ENCODE measurements around the gene DOK3.

The DOK3 gene

GRCh38 chr5:177482359-177482795 is 27.2 kb downstream of the DOK3 start:
- no peak for DNase-seq (ENCODE audit: low read depth)

- no peak for DNase-seq (ENCODE audit: low read depth)
These were observed 29.9 kb downstream of the DOK3 start for GRCh38 chr5:177479774-177480173.

GRCh38 chr5:177478711-177479646 is 30.6 kb downstream of the DOK3 start:
- DNase-seq (ENCODE audit: low read depth) = no peak

GRCh38 chr5:177477701-177478477 is 31.7 kb downstream of the DOK3 start:
- no peak for DNase-seq (ENCODE audit: low read depth)

GRCh38 chr5:177476531-177477233 is 32.9 kb downstream of the DOK3 start:
- DNase-seq (ENCODE audit: low read depth) = no peak

GRCh38 chr5:177475563-177476427 is 33.8 kb downstream of the DOK3 start:
- DNase-seq (ENCODE audit: low read depth) = no peak

- DNase-seq (ENCODE audit: low read depth) = no peak
These were observed 34.6 kb downstream of the DOK3 start for GRCh38 chr5:177474846-177475562.

GRCh38 chr5:177474002-177474476 is 35.6 kb downstream of the DOK3 start:
- DNase-seq (ENCODE audit: low read depth) = no peak

GRCh38 chr5:177473443-177474001 is 36.1 kb downstream of the DOK3 start, which contains the start of gene DBN1:
TSS of gene DBN1 (minus strand) at chr5:177473634. CDS start at chr5:177473521, 113 bp downstream.
- DNase-seq (ENCODE audit: low read depth) = no peak

- peak; percentile 28 for DNase-seq (ENCODE audit: low read depth)
These were observed 36.9 kb downstream of the DOK3 start for GRCh38 chr5:177472460-177473442.

- DNase-seq (ENCODE audit: low read depth) = no peak
These were observed 37.8 kb downstream of the DOK3 start for GRCh38 chr5:177471610-177472356.

GRCh38 chr5:177470759-177471536 is 38.7 kb downstream of the DOK3 start:
- DNase-seq (ENCODE audit: low read depth) = no peak

- no peak for DNase-seq (ENCODE audit: low read depth)
These were observed 39.7 kb downstream of the DOK3 start for GRCh38 chr5:177469750-177470525.

GRCh38 chr5:177468685-177469628 is 40.7 kb downstream of the DOK3 start:
- DNase-seq (ENCODE audit: low read depth) = no peak

- no peak for DNase-seq (ENCODE audit: low read depth)
These were observed 41.3 kb downstream of the DOK3 start for GRCh38 chr5:177468329-177468684.
